Measurements from ENCODE around the gene EPS8. TPM values are rescaled to one million over a fixed set of nuclear protein-coding genes. Genes with fewer than 3 reads are reported as not detected.

Gene EPS8
- total and polyA plus RNA-seq, 2 donors (not counting 1 experiment from before 2014, with no cell fraction given): 0.76 to 0.96 TPM

DNA sequence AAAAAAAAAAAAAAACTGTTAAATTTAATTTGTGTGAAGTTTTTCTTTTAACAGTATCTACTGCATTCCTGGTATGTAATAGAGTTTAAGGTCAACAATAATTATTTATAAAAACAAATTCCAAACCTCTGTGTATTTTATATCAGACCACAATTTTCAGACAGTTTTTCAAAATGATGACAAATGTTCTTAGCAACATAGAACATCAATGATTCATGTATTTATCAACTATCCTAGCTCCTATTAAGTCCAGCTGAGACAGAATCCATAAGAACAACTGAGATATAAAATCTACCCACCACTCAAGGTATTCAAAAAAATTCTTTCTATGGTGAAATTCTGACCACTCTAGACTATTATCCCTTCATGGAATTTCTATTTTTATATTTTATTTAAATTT lies 144.5 kb downstream of the EPS8 start:
- ChIA-PET POLR2A (no interaction called here), CTCF (no interaction called here)
- H3K9ac ChIP-seq (ENCODE audit: low read length): no peak overlapping the region
- H3K4me1 ChIP-seq (ENCODE audit: control insufficient read depth in 2 of 2, insufficient read depth in 2 of 2, low read length in 2 of 2): no peaks in the 10 kb centered on the region
- no peak overlapping the region for H3K4me2 ChIP-seq (replicated peaks; ENCODE audit: low read depth, low read length, poor library complexity, severe bottlenecking)
- no peaks in the 10 kb centered on the region for H3K9me3 ChIP-seq (ENCODE audit: control extremely low read depth in 1 of 3, control insufficient read depth in 2 of 3, insufficient read depth in 1 of 3, low read length in 2 of 3)
- no peaks in the 10 kb centered on the region for H3K27me3 ChIP-seq (replicated peaks in 1 of 4; ENCODE audit: control extremely low read depth in 1 of 4, control insufficient read depth in 3 of 4, insufficient read depth in 4 of 4, low read length in 3 of 4)
- ATAC-seq (ENCODE audit: low read depth): no peak
- H3K36me3 ChIP-seq (replicated peaks in 1 of 2; ENCODE audit: control extremely low read depth in 1 of 2, control insufficient read depth in 1 of 2, extremely low read depth in 1 of 2, insufficient read depth in 2 of 2, low read length in 1 of 2): no peaks in the 10 kb centered on the region
- no peaks in the 10 kb centered on the region for H4K20me1 ChIP-seq (ENCODE audit: control insufficient read depth, insufficient read depth, low read length, poor library complexity, severe bottlenecking)
- TF ChIP-seq EZH2 (IDR thresholded peaks at IDR 0.05; ENCODE audit: borderline replicate concordance, insufficient read depth, low read depth, low read length, poor library complexity, severe bottlenecking): no peak
- TF ChIP-seq, protein P1, sequence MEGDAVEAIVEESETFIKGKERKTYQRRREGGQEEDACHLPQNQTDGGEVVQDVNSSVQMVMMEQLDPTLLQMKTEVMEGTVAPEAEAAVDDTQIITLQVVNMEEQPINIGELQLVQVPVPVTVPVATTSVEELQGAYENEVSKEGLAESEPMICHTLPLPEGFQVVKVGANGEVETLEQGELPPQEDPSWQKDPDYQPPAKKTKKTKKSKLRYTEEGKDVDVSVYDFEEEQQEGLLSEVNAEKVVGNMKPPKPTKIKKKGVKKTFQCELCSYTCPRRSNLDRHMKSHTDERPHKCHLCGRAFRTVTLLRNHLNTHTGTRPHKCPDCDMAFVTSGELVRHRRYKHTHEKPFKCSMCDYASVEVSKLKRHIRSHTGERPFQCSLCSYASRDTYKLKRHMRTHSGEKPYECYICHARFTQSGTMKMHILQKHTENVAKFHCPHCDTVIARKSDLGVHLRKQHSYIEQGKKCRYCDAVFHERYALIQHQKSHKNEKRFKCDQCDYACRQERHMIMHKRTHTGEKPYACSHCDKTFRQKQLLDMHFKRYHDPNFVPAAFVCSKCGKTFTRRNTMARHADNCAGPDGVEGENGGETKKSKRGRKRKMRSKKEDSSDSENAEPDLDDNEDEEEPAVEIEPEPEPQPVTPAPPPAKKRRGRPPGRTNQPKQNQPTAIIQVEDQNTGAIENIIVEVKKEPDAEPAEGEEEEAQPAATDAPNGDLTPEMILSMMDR (IDR thresholded peaks at IDR 0.05): no peak
- intact Hi-C loops (cut with micrococcal nuclease): no loop called here
- no peak overlapping the region for H3K4me3 ChIP-seq (ENCODE audit: control extremely low read depth in 1 of 5, extremely low read depth in 1 of 5, insufficient read depth in 1 of 5, low read depth in 2 of 5, low read length in 4 of 5)
- H3K27ac ChIP-seq (ENCODE audit: low read length in 2 of 2): no peak overlapping the region
- no peak for DNase-seq
- H2AFZ ChIP-seq (ENCODE audit: insufficient read depth, low read depth, low read length, poor library complexity, severe bottlenecking): no peak overlapping the region
- Mint-ChIP-seq H3K4me3 (no peak overlapping the region), H3K9me3 (ENCODE audit: insufficient read depth) (no peaks in the 10 kb centered on the region), H3K4me1 (no peaks in the 10 kb centered on the region), H3K27ac (no peak overlapping the region), H3K27me3 (peaks cover 3% of the 10 kb centered on the region)
- no peaks in the 10 kb centered on the region for H3K79me2 ChIP-seq (ENCODE audit: control insufficient read depth, insufficient read depth, low read length)

DNA sequence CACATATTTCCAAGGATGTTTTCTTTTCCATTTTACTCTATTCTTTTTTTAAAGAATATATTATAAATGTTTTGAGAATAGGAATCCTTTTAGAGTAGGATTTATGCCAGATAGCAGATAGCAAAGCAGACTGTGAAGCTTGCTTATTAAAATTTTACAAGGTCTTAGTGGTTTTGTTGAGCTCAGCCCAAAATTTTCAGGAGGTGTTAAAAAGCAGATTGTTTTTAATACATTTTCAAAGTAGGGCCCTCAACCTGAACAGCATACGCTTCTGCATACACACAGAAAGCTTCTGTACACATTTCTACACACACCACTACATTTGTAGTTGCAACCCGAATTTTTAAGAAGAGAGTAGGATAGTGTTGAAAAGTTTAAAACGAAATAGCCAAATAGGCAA lies 151.0 kb downstream of the EPS8 start:
- no CpG with 5 or more reads among the region's 3 CpGs for WGBS (ENCODE audit: insufficient coverage)
- Histone ChIP-seq H3K4me2 (replicated peaks; ENCODE audit: low read depth, low read length, poor library complexity, severe bottlenecking) (no peak overlapping the region), H3K4me3 (ENCODE audit: control extremely low read depth in 1 of 5, extremely low read depth in 1 of 5, insufficient read depth in 1 of 5, low read depth in 2 of 5, low read length in 4 of 5) (no peak overlapping the region), H3K4me1 (ENCODE audit: control insufficient read depth in 2 of 2, insufficient read depth in 2 of 2, low read length in 2 of 2) (no peaks in the 10 kb centered on the region), H2AFZ (ENCODE audit: insufficient read depth, low read depth, low read length, poor library complexity, severe bottlenecking) (no peak overlapping the region), H3K27me3 (replicated peaks in 1 of 4; ENCODE audit: control extremely low read depth in 1 of 4, control insufficient read depth in 3 of 4, insufficient read depth in 4 of 4, low read length in 3 of 4) (no peaks in the 10 kb centered on the region), H4K20me1 (ENCODE audit: control insufficient read depth, insufficient read depth, low read length, poor library complexity, severe bottlenecking) (no peaks in the 10 kb centered on the region), H3K27ac (ENCODE audit: low read length in 2 of 2) (no peak overlapping the region), H3K9ac (ENCODE audit: low read length) (no peak overlapping the region), H3K9me3 (ENCODE audit: control extremely low read depth in 1 of 3, control insufficient read depth in 2 of 3, insufficient read depth in 1 of 3, low read length in 2 of 3) (no peaks in the 10 kb centered on the region), H3K79me2 (ENCODE audit: control insufficient read depth, insufficient read depth, low read length) (no peaks in the 10 kb centered on the region), H3K36me3 (replicated peaks in 1 of 2; ENCODE audit: control extremely low read depth in 1 of 2, control insufficient read depth in 1 of 2, extremely low read depth in 1 of 2, insufficient read depth in 2 of 2, low read length in 1 of 2) (no peaks in the 10 kb centered on the region)
- no peak overlapping the region for H3K27ac Mint-ChIP-seq
- DNase-seq (no peak), ATAC-seq (ENCODE audit: low read depth) (no peak)
- H3K27me3 Mint-ChIP-seq: no peaks in the 10 kb centered on the region
- intact Hi-C loops (cut with micrococcal nuclease): no loop called here
- POLR2A ChIA-PET: no interaction called here
- no peaks in the 10 kb centered on the region for H3K4me1 Mint-ChIP-seq
- H3K4me3 Mint-ChIP-seq: no peak overlapping the region
- CTCF ChIA-PET: no interaction called here
- H3K9me3 Mint-ChIP-seq (ENCODE audit: insufficient read depth): no peaks in the 10 kb centered on the region
- TF ChIP-seq EZH2 (IDR thresholded peaks at IDR 0.05; ENCODE audit: borderline replicate concordance, insufficient read depth, low read depth, low read length, poor library complexity, severe bottlenecking): no peak
- TF ChIP-seq, protein P1 (IDR thresholded peaks at IDR 0.05): no peak
